ENCODE measurements around the gene KCNA1. TPM values are rescaled to one million over a fixed set of nuclear protein-coding genes. Genes with fewer than 3 reads are reported as not detected.
"Not testable (repeated sequence)": the region's sequence is repeated elsewhere in the genome, so short reads cannot be mapped to it uniquely, and the experiment has no call there.

Gene KCNA1
- total and polyA plus RNA-seq, 4 donors, result 0.06 to 0.39 TPM; not detected in 2

GRCh38 chr12:4873947-4874346 lies 35.8 kb upstream of the KCNA1 start:
- intact Hi-C loops (cut with DNase I), result no loop called here
- DNase-seq, result no peak
- no peaks in the 10 kb centered on the region for H3K9me3 ChIP-seq (ENCODE audit: control insufficient read depth, low read length)
- no peaks in the 10 kb centered on the region for H3K36me3 ChIP-seq (ENCODE audit: control insufficient read depth in 1 of 2, insufficient read depth in 2 of 2, low read length in 1 of 2)
- peaks cover 0 to 2% of the 10 kb centered on the region in 2 donors for H3K27me3 ChIP-seq (ENCODE audit: control insufficient read depth in 1 of 2, insufficient read depth in 2 of 2, low read length in 1 of 2)
- no peak for ATAC-seq (ENCODE audit: low FRiP score)
- H3K27ac ChIP-seq (ENCODE audit: low read depth in 1 of 2, low read length in 2 of 2), result no peak overlapping the region
- H3K4me3 ChIP-seq (ENCODE audit: low read length in 2 of 2), result no peak overlapping the region
- no peaks in the 10 kb centered on the region for H3K4me1 ChIP-seq (ENCODE audit: control insufficient read depth in 1 of 2, insufficient read depth in 2 of 2, low read length in 2 of 2)
- 71 to 75% methylated on average over 1 of the region's 1 CpG for WGBS, 2 donors

- H3K4me1 ChIP-seq (ENCODE audit: control insufficient read depth in 1 of 2, insufficient read depth in 2 of 2, low read length in 2 of 2), result no peaks in the 10 kb centered on the region
- H3K9me3 ChIP-seq (ENCODE audit: control insufficient read depth, low read length), result no peaks in the 10 kb centered on the region
- DNase-seq (no peak), ATAC-seq (ENCODE audit: low FRiP score) (no peak)
- no peak overlapping the region for H3K27ac ChIP-seq (ENCODE audit: low read depth in 1 of 2, low read length in 2 of 2)
- WGBS, 2 donors, result 73 to 75% methylated on average over 2 of the region's 2 CpGs
- intact Hi-C loops (cut with DNase I), result no loop called here
- no peak overlapping the region for H3K4me3 ChIP-seq (ENCODE audit: low read length in 2 of 2)
- no peaks in the 10 kb centered on the region for H3K36me3 ChIP-seq (ENCODE audit: control insufficient read depth in 1 of 2, insufficient read depth in 2 of 2, low read length in 1 of 2)
- peaks cover 0 to 2% of the 10 kb centered on the region in 2 donors for H3K27me3 ChIP-seq (ENCODE audit: control insufficient read depth in 1 of 2, insufficient read depth in 2 of 2, low read length in 1 of 2)
These were observed 35.0 kb upstream of the KCNA1 start for GRCh38 chr12:4874671-4875070.

DNA sequence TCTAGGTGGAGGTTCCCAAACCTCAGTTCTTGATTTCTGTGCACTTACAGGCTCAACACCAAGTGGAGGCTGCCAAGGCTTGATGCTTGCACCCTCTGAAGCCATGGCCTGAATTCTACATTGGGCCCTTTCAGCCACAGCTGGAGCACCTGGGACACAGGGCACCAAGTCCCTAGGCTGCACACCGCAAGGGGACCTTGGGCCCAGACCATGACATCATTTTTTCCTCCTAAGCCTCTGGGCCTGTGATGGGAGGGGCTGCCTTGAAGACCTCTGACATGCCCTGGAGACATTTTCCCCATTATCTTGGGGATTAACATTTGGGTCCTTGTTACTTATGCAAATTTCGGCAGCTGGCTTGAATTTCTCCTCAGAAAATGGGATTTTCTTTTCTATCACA lies 30.2 kb upstream of the KCNA1 start:
- H3K9me3 ChIP-seq (ENCODE audit: control insufficient read depth, low read length); ATAC-seq (ENCODE audit: low FRiP score); H3K36me3 ChIP-seq (ENCODE audit: control insufficient read depth in 1 of 2, insufficient read depth in 2 of 2, low read length in 1 of 2); H3K27ac ChIP-seq (ENCODE audit: low read depth in 1 of 2, low read length in 2 of 2); H3K4me3 ChIP-seq (ENCODE audit: low read length in 2 of 2); intact Hi-C loops (cut with DNase I); H3K27me3 ChIP-seq (ENCODE audit: control insufficient read depth in 1 of 2, insufficient read depth in 2 of 2, low read length in 1 of 2); H3K4me1 ChIP-seq (ENCODE audit: control insufficient read depth in 1 of 2, insufficient read depth in 2 of 2, low read length in 2 of 2); DNase-seq: not testable (repeated sequence)
- 95 to 100% methylated on average over 2 of the region's 2 CpGs for WGBS, 2 donors

- DNase-seq (no peak), ATAC-seq (ENCODE audit: low FRiP score) (no peak)
- 36 to 37% methylated on average over 20 of the region's 20 CpGs for WGBS, 2 donors
- Histone ChIP-seq H3K4me1 (ENCODE audit: control insufficient read depth in 1 of 2, insufficient read depth in 2 of 2, low read length in 2 of 2) (no peaks in the 10 kb centered on the region), H3K9me3 (ENCODE audit: control insufficient read depth, low read length) (no peaks in the 10 kb centered on the region), H3K27ac (ENCODE audit: low read depth in 1 of 2, low read length in 2 of 2) (no peak overlapping the region), H3K36me3 (ENCODE audit: control insufficient read depth in 1 of 2, insufficient read depth in 2 of 2, low read length in 1 of 2) (no peaks in the 10 kb centered on the region), H3K4me3 (ENCODE audit: low read length in 2 of 2) (no peak overlapping the region), H3K27me3 (ENCODE audit: control insufficient read depth in 1 of 2, insufficient read depth in 2 of 2, low read length in 1 of 2) (no peaks in the 10 kb centered on the region)
- intact Hi-C loops (cut with DNase I), result no loop called here
These were observed 28.2 kb upstream of the KCNA1 start for GRCh38 chr12:4881266-4882064.

DNA sequence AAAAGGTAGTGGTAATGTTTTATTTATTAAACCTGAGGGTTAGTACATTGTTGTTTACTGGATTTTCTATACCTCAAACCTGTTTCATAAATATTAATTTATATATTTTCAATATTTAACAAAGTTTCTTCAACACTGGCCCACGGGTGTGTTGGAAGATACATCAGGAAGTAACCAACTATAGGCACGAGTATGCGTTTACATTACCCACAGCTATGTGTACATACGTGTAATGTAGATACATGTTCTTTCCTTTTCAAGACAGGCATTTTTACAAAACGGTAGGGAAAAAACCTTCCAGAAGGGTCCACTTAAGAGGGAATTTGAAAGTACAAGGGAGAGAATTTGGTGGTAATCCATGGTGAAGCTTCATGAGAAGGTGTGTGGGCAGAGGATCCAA lies 17.8 kb upstream of the KCNA1 start:
- 68 to 74% methylated on average over 5 of the region's 5 CpGs for WGBS, 2 donors
- ATAC-seq (ENCODE audit: low FRiP score), result no peak

DNA sequence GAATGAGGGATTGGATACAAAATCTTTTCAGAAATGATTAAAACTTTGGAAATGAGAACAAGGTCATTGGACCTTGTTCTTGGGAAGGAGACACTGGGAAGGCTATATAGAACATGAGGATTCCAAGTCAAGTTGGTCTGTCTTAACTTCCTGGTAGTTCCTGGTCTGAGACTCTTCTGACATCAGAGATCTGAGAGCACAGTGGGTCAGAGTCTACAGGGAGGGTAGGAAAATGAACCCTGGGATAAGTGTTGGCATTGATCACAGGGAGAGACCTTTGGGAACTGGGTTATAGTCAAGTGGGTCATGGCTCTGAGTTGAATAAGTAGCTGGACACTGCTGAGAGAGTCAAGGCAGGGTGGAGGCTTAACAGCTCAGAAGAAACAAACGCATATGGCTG lies 17.3 kb upstream of the KCNA1 start:
- DNase-seq (no peak), ATAC-seq (ENCODE audit: low FRiP score) (no peak)
- Histone ChIP-seq H3K4me1 (ENCODE audit: control insufficient read depth in 1 of 2, insufficient read depth in 2 of 2, low read length in 2 of 2) (no peaks in the 10 kb centered on the region), H3K36me3 (ENCODE audit: control insufficient read depth in 1 of 2, insufficient read depth in 2 of 2, low read length in 1 of 2) (no peaks in the 10 kb centered on the region), H3K9me3 (ENCODE audit: control insufficient read depth, low read length) (no peaks in the 10 kb centered on the region), H3K27ac (ENCODE audit: low read depth in 1 of 2, low read length in 2 of 2) (no peak overlapping the region), H3K4me3 (ENCODE audit: low read length in 2 of 2) (no peak overlapping the region), H3K27me3 (ENCODE audit: control insufficient read depth in 1 of 2, insufficient read depth in 2 of 2, low read length in 1 of 2) (no peaks in the 10 kb centered on the region)
- WGBS, 2 donors, result 89 to 91% methylated on average over 1 of the region's 1 CpG
- intact Hi-C loops (cut with DNase I), result no loop called here

More for the DNA sequence above, 17.8 kb upstream of the KCNA1 start:
- H3K4me3 ChIP-seq (ENCODE audit: low read length in 2 of 2), result no peak overlapping the region
- no peaks in the 10 kb centered on the region for H3K36me3 ChIP-seq (ENCODE audit: control insufficient read depth in 1 of 2, insufficient read depth in 2 of 2, low read length in 1 of 2)
- H3K9me3 ChIP-seq (ENCODE audit: control insufficient read depth, low read length), result no peaks in the 10 kb centered on the region
- no peaks in the 10 kb centered on the region for H3K4me1 ChIP-seq (ENCODE audit: control insufficient read depth in 1 of 2, insufficient read depth in 2 of 2, low read length in 2 of 2)
- no peak for DNase-seq
- no peaks in the 10 kb centered on the region for H3K27me3 ChIP-seq (ENCODE audit: control insufficient read depth in 1 of 2, insufficient read depth in 2 of 2, low read length in 1 of 2)
- intact Hi-C loops (cut with DNase I), result no loop called here
- no peak overlapping the region for H3K27ac ChIP-seq (ENCODE audit: low read depth in 1 of 2, low read length in 2 of 2)

GRCh38 chr12:4894019-4894418 lies 15.7 kb upstream of the KCNA1 start:
- Histone ChIP-seq H3K36me3 (ENCODE audit: control insufficient read depth in 1 of 2, insufficient read depth in 2 of 2, low read length in 1 of 2) (no peaks in the 10 kb centered on the region), H3K4me1 (ENCODE audit: control insufficient read depth in 1 of 2, insufficient read depth in 2 of 2, low read length in 2 of 2) (no peaks in the 10 kb centered on the region), H3K27me3 (ENCODE audit: control insufficient read depth in 1 of 2, insufficient read depth in 2 of 2, low read length in 1 of 2) (no peaks in the 10 kb centered on the region), H3K9me3 (ENCODE audit: control insufficient read depth, low read length) (no peaks in the 10 kb centered on the region), H3K27ac (ENCODE audit: low read depth in 1 of 2, low read length in 2 of 2) (no peak overlapping the region), H3K4me3 (ENCODE audit: low read length in 2 of 2) (no peak overlapping the region)
- intact Hi-C loops (cut with DNase I), result no loop called here
- ATAC-seq (ENCODE audit: low FRiP score) (no peak), DNase-seq (no peak)
- 70 to 75% methylated on average over 9 of the region's 9 CpGs for WGBS, 2 donors

DNA sequence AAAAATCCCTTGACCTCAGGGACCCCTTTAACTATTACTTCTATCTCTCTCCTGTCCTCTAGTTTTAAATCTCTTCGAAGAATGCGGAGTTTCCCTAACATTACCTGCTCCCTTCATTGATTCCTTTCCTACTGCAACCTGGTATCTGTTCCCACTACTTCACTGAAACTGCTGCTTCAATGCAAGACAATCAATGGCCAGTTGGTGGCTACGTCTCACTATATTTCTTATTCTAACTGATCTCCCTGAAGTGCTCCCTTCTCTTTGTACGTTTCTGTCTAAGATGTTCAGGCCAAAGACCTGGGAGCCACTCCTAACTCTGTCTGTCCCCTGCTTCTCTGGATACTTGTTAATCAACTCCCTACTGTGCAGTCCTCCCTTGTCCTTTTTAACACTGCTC lies 10.3 kb upstream of the KCNA1 start:
- intact Hi-C loops (cut with DNase I), result no loop called here
- no peak for DNase-seq
- Histone ChIP-seq H3K27ac (ENCODE audit: low read depth in 1 of 2, low read length in 2 of 2) (no peak overlapping the region), H3K4me3 (ENCODE audit: low read length in 2 of 2) (no peak overlapping the region), H3K4me1 (ENCODE audit: control insufficient read depth in 1 of 2, insufficient read depth in 2 of 2, low read length in 2 of 2) (no peaks in the 10 kb centered on the region), H3K9me3 (ENCODE audit: control insufficient read depth, low read length) (no peaks in the 10 kb centered on the region), H3K27me3 (ENCODE audit: control insufficient read depth in 1 of 2, insufficient read depth in 2 of 2, low read length in 1 of 2) (no peaks in the 10 kb centered on the region), H3K36me3 (ENCODE audit: control insufficient read depth in 1 of 2, insufficient read depth in 2 of 2, low read length in 1 of 2) (no peaks in the 10 kb centered on the region)
- ATAC-seq (ENCODE audit: low FRiP score), result no peak
- WGBS, 2 donors, result 50 to 51% methylated on average over 4 of the region's 4 CpGs

DNA sequence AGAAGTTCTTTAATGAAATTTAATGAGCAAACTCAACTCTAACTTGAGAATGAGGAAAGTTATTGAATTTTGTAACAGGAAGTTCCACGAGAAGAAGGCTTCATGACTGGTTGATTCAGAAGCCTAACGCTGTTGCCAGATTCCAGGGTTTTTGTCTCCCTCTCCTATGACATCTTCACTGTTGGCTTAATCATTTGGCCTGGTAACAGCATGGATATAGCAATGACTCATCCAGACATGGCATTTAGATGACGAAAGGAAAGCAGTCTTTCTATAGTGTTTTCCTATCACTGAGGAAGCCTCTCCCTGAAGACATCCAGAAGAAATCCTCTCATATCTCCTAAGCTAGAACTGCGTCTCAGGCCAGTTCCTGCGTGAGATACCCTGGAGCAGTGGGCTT lies 9.4 kb upstream of the KCNA1 start:
- DNase-seq, result no peak
- intact Hi-C loops (cut with DNase I), result no loop called here
- H3K27ac ChIP-seq (ENCODE audit: low read depth in 1 of 2, low read length in 2 of 2), result no peak overlapping the region
- WGBS, 2 donors, result 88 to 89% methylated on average over 5 of the region's 5 CpGs
- H3K4me1 ChIP-seq (ENCODE audit: control insufficient read depth in 1 of 2, insufficient read depth in 2 of 2, low read length in 2 of 2), result no peaks in the 10 kb centered on the region
- no peaks in the 10 kb centered on the region for H3K9me3 ChIP-seq (ENCODE audit: control insufficient read depth, low read length)
- H3K27me3 ChIP-seq (ENCODE audit: control insufficient read depth in 1 of 2, insufficient read depth in 2 of 2, low read length in 1 of 2), result no peaks in the 10 kb centered on the region
- H3K4me3 ChIP-seq (ENCODE audit: low read length in 2 of 2), result no peak overlapping the region
- H3K36me3 ChIP-seq (ENCODE audit: control insufficient read depth in 1 of 2, insufficient read depth in 2 of 2, low read length in 1 of 2), result no peaks in the 10 kb centered on the region
- no peak for ATAC-seq (ENCODE audit: low FRiP score)
